ENCODE measurements around the gene SBK3.
"Not testable (repeated sequence)": the region's sequence is repeated elsewhere in the genome, so short reads cannot be mapped to it uniquely, and the experiment has no call there.

Gene SBK3

DNA sequence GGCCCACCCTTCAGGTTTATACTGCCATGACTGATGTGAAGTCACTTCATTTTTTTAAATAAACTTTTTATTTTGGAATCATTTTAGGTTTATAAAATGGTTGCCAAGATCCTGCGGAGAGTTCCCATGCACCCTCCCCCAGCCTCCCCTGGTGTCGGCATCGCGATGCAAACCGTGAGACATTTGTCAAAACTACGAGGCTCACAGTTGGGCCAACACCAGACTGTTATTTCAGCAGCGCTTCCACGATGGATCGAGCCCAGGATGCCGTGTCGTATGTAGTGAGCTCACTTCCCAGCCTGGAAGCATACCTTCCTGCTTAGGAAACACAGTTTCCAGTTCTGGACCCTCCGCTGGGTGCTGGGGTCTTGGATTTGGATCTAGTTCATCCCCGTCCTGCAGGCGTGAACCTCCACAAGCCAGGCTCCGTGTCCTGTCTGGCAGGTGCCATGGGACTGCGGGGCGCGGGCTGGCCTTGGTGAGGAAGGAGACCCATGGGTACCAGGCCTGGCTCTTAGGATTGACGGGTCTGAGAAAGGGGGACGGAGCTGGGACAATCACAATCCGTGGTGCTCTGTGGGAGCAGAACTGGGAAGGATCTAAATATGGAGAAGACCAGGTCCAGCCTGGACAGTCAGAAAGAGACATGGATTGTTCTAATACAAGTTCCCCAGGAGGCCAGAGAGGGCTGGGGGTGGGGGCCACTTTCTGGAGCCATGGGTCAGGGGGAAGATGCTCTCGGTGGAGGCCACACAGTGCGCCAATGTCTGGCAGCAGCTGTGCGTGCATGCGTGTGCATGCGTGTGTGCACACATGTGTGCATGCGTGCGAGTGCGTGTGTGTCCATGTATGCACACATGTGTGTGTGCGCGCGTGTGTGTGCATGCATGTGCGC is 6.0 kb downstream of the SBK3 start:
- DNase-seq = no peak

DNA sequence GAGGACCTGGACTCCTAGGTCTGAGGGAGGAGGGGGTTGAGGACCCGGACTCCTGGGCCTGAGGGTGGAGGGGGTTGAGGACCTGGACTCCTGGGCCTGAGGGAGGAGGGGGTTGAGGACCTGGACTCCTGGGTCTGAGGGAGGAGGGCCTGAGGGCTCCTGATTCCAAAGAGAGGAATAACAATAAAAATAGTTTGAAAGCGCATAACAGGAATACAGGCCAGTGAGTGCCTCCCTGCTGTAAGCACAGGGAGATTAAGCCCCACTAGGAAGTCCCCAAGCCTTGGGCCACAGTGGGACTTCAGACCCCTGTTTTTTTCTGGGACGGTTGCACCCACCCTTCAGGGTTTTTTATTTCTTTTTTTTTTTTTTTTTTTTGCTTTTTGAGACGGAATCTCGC is 7.2 kb downstream of the SBK3 start:
- no peak for DNase-seq

DNA sequence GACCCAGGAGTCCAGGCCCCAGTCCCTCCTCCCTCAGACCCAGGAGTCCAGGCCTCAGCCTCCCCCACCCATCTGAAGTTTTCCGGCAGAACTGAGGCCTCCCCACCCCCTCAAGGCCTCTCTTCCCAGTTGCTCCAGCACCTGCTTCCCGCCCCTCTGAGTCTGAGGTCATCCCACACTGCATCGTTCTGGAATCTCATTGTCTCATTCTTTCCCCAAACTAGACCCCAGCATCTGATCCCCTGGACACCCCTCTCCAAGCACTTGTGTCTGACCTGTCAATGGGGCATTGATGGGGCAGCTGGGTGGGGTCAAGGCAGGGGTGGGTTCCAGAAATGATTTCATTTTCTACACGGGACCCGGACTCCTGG is 7.6 kb downstream of the SBK3 start:
- no peak for DNase-seq

DNA sequence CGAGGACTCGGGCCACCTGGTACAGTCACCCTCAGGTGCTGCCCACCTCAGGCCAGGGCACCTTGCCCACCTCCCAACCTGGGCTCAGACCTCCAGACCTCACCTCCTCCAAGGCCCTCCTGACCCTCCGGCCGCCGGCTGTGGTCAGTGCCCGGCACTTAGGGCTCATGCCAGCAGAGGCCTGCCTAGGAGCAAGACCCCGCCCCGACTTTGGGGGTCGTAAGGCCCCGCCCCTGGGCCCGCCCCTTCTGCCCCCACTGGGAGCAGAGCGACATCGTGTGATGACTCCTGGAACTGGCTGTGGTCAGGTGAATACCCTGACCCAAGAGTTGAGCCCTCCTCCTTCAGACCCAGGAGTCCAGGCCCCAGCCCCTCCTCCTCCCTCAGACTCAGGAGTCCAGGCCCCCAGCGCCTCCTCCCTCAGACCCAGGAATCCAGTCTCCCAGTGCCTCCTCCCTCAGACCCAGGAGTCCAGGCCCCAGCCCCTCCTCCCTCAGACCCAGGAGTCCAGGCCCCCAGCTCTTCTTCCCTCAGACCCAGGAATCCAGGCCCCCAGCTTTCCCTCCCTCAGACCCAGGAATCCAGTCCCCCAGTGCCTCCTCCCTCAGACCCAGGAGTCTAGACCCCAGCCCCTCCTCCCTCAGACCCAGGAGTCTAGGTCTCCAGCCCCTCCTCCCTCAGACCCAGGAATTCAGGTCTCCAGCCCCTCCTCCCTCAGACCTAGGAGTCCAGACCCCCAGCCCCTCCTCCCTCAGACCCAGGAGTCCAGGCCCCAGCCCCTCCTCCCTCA is 8.2 kb downstream of the SBK3 start, which contains the start of gene SBK2:
Gene SBK2, minus strand, starts transcription at position 183 of the 790 bp plus-strand sequence. CDS start 839 bp downstream, outside the sequence.
- DNase-seq = no peak

DNA sequence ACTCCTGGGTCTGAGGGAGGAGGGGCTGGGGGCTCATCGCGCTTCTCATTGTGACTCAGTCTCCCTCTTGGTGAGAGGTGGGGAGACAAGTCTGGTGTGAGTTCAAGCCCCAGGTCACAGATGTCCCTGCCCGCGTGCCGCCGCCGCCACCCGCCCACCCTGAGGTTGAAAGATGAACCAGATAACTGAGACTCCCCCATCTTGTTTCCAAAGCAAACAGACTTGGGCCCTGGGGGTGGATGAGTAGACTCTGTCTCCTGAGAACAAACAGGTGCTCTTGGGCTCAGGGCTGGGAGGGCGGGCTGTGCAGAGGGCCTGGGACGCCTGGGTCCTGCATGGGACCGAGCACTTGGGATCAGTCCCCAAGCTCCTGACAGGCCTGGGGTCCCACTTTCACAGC is 9.0 kb downstream of the SBK3 start:
- DNase-seq = no peak

DNA sequence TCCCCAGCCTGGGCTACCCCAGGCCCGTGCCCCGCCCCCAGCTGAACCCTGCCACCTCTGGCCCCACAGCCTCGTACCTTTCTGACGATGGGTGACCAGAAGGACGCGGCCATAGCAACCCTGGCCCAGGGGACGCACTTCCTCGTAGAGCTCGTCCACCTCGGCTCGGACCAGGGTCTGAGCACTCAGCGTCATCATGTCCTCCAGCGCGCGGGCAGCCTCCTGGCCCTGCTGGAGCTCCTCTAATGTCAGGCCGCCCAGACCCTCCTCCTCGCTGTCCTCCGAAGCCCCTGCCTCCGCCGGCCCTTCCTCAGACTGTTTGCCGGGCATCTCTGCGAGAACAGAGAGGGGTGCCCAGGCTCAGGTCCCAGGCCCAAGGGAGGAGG is 9.4 kb downstream of the SBK3 start:
- DNase-seq = no peak

DNA sequence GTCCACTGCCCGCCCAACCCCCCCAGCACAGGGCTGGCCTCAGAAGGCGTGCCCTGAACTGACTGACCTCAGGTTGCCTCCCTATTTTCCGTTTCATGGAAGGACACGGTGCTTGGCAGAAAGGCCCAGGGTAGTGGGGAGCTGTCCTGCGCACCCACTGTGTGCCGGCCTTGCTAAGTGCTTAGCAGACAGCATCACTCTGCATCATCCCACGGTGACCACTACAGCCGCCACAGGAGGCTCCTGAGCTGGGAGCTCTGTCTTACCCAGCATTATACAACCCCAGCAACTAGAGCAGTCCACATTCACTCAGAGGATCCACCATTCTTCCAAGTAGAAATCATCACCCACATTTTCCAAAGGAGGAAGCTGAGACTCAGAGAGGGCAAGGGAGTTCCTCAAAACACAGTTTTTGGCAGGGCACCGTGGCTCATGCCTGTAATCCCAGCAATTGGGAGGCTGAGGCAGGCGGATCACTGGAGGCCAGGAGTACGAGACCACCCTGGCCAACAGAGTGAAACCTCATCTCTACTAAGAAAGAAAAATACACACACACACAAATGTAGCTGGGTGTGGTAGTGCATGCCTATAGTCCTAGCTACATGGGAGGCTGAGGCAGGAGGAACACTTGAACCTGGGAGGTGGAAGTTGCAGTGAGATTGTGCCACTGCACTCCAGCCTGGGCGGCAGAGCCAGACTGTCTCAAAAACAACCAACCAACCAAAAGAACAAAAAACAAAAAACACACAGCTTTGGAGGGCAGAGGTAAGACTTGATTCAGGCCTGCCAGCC is 10.0 kb downstream of the SBK3 start:
- DNase-seq = no peak

DNA sequence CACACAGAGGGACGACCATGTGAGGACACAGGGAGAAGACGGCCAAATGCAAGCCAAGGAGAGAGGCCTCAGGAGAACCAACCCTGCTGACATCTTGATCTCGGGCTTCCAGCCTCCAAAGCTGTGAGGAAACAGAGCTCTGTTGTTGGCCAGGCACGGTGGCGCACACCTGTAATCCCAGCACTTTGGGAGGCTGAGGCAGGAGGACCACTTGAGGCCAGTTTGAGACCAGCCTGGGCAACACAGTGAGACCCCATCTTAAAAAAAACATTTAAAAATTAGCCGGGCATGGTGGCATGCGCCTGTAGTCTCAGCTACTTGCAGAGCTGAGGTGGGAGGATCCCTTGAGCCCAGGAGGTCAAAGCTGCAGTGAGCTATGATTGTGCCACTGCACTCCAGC is 11.1 kb downstream of the SBK3 start:
- DNase-seq = not testable (repeated sequence)

DNA sequence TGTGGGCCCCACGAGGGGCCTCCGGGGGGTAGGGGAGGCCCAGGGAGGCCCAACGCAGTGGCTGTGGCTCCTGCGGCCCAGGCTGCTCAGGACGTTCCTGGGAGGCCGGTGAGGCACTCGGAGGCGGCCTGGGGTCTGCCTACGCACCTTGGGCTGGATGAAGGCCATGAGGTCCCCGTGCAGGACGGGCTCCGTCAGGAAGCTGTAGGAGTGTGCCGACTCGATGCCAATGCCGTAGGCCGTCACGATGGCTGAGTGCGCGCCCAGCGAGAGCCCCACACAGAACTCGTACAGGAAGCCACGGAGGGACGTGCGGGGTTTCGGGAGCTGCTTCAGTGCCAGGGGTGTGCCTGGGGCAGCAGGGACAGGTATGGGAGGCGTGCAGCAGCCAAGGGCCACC is 14.3 kb downstream of the SBK3 start:
- no peak for DNase-seq

DNA sequence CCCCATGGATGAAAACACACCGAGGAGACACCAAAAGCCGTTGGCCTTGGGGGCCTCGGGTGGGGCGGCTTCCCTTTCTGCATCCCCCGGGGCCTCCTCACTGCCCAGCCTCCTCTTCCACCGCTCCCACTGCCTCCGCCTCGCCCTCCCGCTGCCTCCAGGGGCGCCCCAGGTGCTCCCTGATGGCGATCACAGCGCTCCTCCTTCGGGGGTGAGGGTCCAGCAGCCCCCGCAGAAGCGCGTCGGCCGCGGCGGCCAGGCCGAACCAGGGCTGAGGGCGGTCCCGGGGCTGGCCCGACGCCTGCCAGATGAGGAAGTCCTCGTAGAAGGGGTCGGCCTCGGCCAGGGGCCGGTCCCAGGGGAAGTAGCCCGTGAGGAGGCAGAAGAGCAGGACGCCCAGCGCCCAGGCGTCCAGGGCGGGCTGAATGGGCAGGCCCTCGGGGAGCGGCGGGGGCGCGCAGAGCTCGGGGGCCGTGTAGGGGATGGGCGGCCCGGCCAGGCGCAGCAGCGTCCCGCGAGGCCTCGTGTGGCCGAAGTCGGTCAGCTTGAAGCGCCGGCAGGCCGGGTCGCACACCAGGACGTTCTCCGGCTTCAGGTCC is 15.6 kb downstream of the SBK3 start:
- DNase-seq = no peak

DNA sequence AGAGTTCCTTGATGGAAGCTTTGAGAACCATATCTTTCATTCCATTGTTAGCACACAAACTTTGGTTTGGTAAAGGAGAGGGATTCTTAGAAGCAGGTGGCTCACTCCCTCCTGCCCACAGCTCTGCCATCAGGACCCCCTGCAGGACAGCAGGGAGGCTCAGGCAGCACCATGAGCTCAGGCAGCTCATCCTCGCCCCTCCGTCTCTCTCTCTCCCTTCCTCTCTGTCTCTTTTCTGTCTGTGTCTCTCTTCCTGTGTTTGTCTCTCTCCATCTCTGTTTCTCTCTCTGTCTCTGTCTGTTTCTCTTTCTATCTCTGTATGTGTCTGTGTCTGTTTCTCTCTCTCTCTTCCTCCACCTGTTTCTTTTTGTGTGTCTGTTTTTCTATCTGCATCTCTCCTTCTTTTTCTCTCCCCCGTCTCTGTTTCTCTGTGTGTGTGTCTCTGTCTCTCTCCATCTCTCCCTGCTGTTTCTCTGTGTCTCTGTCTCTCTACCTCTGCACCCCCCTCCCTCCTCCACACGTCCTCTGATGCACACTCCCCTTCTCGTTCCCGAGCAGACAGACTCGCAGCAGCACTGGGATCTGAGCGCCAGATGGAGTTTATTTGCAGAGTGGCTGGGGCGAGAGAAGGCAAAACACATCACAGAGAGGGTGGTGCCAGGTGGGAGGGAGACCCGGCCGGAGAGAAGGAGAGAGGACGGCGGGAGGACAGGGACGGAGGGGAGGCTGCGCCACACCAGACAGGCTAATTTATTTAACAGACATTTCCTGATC is 17.1 kb downstream of the SBK3 start:
- DNase-seq = no peak

DNA sequence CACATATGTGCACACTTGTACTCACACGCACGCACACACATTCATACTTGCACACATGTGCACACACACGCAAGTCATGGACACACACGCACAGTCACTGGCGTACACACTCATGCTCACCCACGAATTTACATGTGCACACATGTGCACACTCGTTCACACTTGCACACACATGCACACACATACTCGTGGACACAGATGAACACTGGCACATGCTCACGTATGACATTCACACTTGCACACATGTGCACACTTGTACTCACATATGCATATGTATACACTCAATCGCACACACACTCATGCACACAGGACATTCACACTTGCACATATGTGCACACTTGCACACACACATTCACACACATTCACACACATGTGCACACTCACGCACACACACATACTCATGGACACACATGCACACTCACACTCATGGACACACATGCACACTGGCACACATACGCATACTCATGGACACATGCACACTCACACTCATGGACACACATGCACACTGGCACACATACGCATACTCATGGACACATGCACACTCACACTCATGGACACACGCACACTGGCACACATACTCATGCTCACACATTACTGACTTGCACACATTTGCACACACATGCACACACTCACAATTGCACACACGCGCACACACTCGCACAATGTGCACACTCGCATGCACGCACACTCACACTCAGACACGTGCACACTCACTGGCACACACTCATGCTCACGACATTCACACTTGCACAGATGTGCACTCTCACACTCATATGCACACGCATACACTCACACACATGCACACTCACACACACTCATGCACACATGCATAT is 17.9 kb downstream of the SBK3 start:
- DNase-seq = no peak

DNA sequence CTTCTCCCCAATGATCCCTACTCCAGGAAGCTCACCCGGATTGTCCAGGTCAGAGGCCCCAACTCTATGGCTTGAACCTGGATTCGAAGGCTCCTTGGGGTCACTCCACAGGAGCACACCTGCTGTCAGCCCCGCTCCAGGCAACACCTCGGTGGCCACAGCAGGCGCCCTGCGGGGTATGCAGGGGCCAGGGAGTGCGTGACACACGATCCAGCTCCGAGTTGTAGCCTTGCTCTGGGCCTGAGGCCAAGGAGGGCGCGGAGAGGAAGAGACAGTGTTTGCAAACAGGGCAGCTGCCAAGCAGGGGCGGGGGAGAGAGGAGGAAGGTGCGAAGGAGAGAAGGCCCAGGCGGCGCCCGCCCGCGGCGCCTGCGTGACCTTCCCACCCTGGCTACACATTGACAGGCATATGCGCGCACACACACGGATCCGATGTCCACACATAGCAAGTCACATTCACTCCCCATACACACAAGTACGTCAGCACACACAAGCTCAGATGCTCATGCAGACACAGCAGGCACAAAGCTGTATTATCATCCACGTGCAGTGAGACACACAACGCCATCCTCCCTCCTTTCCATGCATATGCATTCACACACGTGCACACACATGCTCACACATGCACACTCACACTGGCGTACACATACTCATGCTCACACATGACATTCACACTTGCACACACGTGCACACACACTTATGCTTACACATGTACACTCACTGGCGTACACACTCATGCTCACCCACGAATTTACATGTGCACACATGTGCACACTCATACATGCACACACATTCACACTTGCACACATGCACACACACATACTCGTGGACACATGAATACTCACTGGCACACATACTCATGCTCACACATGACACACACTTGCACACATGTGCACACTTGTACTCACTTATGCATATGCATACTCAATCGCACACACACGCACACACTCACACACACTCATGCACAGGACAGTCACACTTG is 18.8 kb downstream of the SBK3 start:
- no peak for DNase-seq

DNA sequence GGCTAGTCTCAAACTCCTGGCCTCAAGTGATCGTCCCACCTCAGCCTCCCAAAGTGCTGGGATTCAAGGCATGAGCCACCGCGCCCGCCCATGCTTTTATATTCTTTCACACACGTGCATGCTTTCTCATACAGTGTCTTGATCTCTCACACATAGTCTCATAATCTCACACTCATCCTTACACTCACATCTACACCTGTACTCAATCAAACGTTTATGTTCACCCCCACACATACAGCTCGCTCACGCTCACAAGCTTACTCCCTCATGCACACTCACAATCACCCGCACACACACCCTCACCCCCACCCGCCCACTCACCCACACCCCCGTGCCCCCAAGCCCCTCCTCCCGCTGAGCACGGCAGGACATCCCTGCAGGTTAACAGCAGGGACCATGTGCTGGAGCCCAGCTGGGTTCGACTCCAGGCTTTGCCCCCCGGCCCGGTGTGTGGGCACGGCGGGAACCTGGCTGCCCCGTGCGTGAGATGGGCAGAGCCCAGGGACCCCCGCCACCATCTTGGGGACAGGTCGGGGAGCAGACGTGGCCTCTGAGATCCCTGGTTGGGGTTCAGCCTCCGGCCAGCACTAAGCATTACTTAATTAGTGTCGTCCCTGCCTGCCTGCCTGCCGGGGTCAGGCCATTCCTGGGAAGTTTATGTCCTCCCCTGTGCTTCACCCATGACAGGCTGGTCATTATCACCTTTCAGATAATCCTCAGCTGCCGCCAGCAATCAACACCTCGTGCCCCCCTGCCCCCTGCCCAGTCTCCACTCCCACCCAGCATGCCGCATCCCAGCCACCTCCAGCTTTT is 19.8 kb downstream of the SBK3 start:
- DNase-seq = no peak

DNA sequence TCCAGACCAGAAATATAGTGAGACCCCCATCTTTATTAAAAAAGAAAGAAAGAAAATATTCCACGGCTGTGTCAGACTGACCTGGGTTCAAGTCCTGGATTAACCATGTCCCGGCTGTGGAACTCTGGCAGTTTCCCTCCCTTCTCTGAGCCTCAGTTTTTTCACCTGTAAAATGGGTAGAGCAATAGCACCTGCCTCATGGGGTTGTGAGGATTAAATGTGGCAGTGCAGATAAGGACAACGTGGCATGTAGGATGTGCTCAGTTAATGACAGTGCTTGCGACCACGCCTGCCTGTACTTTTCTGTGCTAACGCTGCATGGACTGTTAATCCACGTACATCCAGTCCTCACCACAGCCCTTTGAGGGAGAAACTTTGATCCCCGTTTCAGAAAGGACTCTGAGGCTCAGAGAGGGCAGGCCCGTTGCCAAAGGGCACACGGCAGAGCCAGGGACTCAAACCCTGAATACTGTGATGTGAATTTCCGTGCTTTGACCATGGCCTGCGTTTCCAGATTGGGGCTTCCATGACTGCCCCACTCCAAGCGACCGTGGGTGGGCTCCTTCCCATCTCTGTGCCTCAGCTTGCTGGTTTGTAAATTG is 24.6 kb downstream of the SBK3 start:
- DNase-seq = no peak

DNA sequence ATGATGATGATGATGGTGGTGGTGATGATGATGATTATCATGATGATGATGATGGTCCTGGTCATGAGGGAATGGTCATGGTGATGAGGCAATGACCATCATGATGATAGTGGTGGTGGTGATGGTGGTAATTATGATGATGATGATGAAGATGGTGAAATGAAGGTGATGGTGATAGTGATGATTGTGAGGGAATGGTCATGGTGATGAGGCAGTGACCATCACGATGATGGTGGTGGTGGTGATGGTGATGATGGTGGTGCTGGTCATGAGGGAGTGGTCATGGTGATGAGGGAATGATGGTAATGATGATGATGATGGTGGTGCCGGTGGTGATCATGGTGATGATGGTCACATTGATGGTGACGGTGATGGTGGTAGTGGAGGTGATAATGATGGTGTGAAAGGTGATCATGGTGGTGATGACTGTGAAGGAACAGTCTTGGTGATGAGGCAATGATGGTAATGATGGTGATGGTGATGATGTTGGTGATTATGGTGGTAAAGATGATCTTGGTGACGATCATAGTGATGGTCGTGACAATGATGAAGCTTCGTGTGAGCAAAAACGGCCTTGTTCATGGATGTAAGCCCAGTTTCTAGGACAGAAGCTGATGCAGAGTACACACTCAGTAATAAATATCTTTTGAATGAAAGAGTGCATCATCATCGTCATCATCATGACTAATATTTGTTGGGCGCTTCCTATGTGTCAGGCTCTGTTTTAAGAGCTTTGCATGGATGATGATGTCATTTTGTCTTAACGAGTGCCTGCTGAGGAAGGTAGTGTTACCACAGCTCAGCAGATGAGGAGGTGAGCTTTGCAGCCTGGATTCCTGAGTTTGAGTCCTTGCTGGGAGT is 25.7 kb downstream of the SBK3 start:
- DNase-seq = no peak

DNA sequence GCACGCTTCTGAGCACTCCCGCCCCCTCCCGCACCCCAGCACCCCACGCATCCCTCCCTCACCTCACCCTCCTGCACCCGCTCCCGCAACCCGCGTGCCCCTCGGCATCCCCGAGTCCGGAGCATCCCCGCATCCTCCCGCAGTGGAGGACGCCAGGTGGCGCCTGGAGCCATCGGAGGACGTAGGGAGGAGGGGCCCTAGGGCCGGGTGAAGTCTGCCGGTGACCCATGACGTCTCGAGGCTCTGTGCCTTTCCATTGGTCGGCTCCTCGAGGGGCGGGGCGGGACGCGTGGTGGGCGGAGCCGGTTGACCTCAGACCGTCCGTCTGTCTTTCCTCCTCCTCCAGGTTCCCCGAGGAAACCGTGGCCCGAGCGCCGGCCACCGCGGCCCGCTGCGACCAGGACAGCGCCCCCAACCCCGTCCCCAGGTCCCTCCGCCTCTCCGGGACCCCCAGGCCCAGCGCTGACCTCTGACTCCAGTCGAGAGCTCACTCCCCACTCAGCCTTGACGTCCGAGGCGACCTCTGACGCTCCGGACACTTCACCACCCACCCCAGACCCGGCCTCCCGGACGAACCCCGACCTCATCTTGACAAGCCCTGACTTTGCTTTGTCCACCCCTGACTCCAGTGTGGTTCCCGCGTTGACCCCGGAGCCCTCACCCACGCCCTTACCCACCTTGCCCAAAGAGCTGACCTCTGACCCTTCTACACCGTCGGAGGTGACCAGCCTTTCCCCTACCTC is 28.3 kb downstream of the SBK3 start:
- peak; percentile 93 for DNase-seq

Measured in stimulated activated CD4-positive, alpha-beta T cell treated with anti-CD3 and anti-CD28 coated beads, Interleukin-15, amount 100 ng/mL, for 24 hours (primary cell).